Activated CD4-positive, alpha-beta T cell treated with anti-CD3 and anti-CD28 coated beads for 24 hours (primary cell): ENCODE results near the gene TYRO3.

Experiments used
- DNase-seq, 2 donors: peaks; one replicate each; pipeline ENCODE4 v3.0.0-alpha.2; 2020; ENCODE audit warnings: low read depth in 2 of 2

TYRO3 gene

DNA sequence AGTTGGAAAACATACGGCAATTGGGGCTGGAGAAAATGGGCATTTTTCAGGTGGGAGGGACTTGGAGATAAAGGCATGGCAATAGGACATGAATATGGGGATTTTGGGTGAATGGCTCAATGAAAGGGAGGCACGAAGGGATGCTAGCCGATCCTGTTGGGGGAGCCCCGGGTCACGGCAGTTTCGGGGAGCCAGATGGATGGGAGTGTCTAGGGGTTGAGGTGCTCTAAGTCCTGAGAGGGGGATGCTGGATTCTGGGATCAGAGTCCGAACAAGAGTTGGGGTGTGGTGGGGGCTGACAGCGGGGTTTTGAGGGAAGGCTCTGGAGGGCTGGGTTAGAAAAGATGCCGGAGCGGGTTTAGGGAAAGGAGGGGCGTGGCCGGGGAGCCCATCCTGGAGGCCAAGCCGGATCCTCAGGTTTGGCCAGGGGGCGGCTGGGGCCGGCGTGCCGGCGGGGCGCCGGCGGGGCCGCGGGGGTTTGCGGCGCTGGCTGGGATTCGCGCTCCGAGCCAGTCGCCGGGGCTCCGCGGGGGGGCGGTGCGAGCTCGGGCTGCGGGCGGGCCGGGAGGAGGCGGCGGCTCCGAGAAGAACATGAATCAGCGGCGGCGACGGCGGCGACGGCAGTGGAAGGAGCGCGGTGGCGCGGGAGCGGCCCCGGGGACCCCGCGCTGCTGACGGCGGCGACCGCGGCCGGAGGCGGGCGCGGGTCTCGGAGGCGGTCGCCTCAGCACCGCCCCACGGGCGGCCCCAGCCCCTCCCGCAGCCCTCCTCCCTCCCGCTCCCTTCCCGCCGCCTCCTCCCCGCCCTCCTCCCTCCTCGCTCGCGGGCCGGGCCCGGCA lies at the start of gene TYRO3:
Gene TYRO3, plus strand, starts transcription at position 813 of the 839 bp plus-strand sequence. CDS start 46 bp downstream, outside the sequence.
- peak; percentile 60 to 62 for DNase-seq

DNA sequence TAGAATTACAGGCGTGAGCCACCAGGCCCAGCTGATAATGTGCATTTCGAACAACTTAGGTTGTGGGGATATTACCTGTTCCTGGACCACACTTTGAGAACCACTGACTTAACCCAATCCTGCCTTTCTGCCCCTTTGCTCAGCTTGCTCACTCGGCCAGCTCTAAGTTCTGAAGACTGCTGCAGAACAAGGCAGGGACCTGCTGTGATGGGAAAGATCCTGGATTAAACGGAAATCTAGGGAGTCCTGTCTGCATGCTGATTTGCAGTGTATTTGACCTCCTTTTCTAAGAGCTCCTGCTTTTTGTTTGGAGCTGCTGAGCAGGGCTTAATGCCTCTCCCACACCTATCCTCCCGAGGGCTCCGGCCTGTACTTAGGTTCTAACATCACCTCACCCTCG lies 48.3 kb upstream of the TYRO3 start:
- DNase-seq, result no peak

- no peak for DNase-seq
These were observed 47.6 kb upstream of the TYRO3 start for GRCh38 chr15:41511331-41511898.

GRCh38 chr15:41511899-41512369 lies 47.1 kb upstream of the TYRO3 start:
- no peak for DNase-seq

GRCh38 chr15:41512512-41512939 lies 46.5 kb upstream of the TYRO3 start:
- DNase-seq, result no peak

DNA sequence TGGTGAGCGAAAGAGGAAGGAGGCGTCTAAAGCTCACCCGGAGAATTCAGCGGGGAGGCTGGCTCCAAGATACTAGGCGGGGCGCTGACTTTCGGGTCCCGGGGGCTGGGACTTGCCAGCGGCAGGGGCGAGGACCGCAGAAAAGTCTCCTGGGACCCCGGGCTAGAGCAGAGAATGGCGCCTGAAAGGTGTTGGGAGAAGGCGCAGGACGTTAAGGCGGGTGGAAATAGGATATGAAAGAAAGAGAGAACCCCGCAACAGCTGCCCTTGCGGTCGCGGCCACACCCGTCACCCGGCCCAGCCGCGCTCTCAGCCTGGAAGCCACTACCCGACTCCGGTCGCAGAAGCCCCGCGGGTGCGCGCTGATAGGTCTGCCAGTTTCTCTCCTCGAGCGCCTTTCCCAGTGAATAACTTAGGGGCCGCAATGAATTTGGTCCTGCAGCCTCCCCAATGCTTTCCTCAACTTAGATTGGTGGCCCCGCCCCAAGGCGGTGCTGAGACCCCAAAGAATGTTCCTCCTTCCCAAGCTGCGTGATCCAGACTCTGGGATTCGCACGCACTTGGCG lies 46.0 kb upstream of the TYRO3 start:
- DNase-seq, result no peak

DNA sequence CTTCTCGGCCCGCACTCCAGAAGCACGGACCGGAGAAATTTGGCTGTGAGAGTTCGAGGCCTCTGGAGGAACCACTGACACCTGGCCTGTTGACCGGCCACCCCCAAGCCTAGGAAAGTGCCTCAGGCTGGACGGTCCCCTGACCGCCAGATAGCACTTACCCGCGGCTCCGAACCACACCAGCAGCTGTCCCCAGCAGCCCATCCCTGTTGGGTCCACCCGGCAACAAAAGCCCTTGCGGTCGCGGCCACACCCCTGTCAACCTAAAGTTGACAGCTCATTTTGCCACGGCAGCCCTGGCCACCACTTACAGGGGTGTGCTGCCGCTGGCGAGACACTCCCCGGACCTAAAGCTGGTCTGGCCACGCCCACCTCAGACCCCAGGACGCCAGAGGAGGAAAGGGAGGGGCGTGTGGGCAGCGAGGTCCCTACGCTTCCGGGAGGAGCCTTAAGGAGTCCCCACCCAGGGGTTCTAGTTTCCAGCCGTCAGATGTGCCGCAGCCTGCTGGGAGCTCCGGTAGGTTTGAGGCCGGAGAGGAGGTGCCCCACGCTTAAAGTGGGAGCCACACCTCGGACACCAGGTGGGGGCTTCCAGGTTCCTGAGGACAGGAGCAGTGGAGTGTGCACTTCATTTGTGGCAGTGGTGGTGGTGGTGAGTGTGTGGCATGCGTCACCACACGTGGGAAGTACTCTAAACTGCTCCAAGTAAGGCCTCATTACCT lies 45.3 kb upstream of the TYRO3 start, which contains the start of gene LTK:
Gene LTK, minus strand, starts transcription at position 322 of the 722 bp plus-strand sequence. Its CDS starts 118 bp downstream, at position 204.
- DNase-seq, result no peak

- no peak for DNase-seq
These were observed 41.0 kb upstream of the TYRO3 start for GRCh38 chr15:41517895-41518449.

GRCh38 chr15:41520636-41521035 lies 38.4 kb upstream of the TYRO3 start:
- no peak for DNase-seq

GRCh38 chr15:41521614-41522013 lies 37.4 kb upstream of the TYRO3 start:
- DNase-seq, result no peak

GRCh38 chr15:41523097-41523496 lies 35.9 kb upstream of the TYRO3 start:
- no peak for DNase-seq

GRCh38 chr15:41530363-41530956 lies 28.6 kb upstream of the TYRO3 start:
- DNase-seq, result no peak

DNA sequence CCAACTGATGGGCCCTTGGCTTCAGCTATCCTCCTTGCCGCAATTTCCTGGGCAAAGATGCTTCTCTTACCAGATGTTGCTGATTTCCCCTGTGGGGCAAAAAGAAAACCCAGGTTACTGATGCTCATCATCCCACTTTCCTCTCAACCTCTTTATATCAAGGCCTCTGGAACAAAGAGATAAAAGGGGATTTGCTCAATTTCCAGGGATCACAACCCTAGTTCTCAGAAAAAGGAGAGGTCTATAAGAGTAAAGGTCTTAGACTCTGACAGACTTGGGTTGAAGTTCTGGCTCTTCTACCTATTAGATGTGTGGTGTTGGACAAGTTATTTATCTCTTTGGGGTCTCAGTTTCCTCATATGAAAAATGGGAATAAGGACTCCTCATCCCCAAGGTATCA lies 23.5 kb upstream of the TYRO3 start:
- no peak for DNase-seq

- DNase-seq, result no peak
These were observed 22.1 kb upstream of the TYRO3 start for GRCh38 chr15:41536866-41537265.

DNA sequence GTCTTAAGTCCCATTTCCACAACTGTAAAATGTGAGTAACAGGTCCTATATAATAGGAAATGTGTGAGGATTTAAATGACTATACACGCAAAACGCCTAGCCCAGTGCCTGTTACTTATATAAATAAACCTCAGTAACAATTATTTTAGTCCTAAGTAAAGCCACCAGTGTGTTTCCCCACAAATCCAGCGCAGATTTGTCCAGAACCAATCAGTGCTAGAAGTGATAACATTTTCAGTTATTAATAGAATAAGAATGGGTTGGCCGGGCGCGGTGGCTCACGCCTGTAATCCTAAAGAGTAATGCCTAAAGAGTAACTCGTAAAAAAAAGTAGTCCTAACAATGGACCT lies 15.5 kb upstream of the TYRO3 start:
- DNase-seq, result no peak

DNA sequence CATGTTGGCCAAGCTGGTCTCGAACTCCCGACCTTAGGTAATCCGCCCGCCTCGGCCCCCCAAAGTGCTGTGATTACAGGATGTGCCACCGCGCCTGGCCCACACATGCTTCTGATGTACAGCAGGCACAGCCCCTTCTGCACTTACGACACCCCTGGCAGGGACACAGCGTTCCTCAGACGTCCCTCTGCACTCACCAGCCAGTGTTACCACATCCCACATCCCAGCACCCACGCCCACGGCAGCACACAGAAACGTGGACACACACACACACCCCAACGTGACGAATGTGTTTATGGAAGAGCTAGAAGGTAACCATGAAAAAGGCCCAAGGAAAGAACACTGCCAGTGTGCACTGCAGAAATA lies 14.4 kb upstream of the TYRO3 start:
- DNase-seq, result no peak

GRCh38 chr15:41545218-41545617 lies 13.8 kb upstream of the TYRO3 start:
- no peak for DNase-seq

DNA sequence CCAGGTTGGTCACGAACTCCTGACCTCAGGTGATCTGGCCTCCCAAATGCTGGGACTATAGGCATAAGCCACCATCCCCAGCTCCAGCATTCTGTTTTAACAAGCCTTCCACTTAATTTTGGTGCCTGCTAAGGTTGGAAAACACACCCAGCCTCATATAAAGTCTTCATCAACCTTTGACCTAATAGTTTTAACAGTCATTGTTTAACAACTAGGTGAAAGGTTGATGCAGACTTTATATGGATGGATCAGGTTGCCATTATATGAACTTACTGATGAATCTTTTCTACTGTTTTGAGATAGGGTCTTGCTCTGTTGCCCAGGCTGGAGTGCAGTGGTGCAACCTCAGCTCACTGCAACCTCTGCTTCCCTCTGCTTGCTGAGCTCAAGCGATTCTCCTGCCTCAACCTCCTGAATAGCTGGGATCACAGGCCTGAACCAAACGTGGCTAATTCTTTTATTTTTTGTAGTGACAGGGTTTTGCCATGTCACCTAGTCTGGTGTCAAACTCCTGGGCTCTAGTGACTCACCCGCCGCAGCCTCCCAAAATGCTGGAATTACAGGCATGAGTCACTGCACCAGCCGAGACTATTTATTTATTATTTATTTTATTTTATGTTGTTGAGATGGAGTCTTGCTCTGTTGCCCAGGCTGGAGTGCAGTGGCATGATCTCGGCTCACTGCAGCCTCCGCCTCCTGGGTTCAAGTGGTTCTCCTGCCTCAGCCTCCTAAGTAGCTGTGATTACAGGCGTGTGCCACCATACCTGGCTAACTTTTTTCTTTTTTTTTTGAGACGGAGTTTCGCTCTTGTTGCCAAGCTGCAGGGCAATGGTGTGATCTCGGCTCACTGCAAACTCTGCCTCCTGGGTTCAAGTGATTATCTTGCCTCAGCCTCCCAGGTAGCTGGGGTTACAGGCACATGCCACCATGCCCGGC lies 11.9 kb upstream of the TYRO3 start:
- no peak for DNase-seq

DNA sequence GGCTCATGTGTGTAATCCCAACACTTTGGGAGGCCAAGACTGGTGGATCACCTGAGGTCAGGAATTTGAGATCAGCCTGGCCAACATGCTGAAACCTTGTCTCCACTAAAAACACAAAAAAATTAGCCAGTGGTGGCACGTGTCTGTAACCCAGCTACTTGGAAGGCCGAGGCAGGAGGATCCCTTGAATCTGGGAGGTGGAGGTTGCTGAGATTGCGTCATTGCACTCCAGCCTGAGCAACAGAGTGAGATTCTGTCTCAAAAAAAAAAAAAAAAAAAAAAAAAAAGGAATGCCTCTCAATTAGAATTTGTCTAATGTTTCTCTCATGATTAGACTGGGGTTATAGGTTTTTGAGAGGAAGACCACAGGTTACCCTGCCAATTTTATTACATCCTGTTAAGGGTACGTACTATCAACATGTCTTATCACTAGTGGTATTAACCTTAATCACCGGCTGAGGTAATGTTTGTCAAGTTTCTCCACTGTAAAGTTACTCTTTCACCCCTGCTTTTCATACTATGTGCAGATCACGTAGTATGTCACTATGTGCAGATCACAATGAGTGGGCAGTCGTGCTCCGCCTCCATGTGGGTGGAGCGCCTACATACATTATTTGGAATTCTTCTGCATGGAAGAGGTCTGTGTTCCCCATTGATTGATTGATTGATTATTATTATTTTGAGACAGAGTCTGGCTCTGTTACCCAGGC lies 8.8 kb upstream of the TYRO3 start:
- DNase-seq, result no peak

GRCh38 chr15:41553731-41554130 lies 5.3 kb upstream of the TYRO3 start:
- no peak for DNase-seq
